ENCODE measurements around the gene CDYL2.
"Not testable (repeated sequence)": the region's sequence is repeated elsewhere in the genome, so short reads cannot be mapped to it uniquely, and the experiment has no call there.

CDYL2 gene

GRCh38 chr16:80804526-80805383, at the start of gene CDYL2:
Gene CDYL2 (minus strand): TSS chr16:80804598. CDS start chr16:80804173, 425 bp downstream.
- DNase-seq: peak; percentile 95

GRCh38 chr16:80852261-80852872, 48.0 kb upstream of the CDYL2 start:
- peak; percentile 22 for DNase-seq

GRCh38 chr16:80851831-80852230, 47.4 kb upstream of the CDYL2 start:
- no peak for DNase-seq

GRCh38 chr16:80850757-80851156, 46.4 kb upstream of the CDYL2 start:
- no peak for DNase-seq

- DNase-seq: no peak
Measured at GRCh38 chr16:80848862-80849261, 44.5 kb upstream of the CDYL2 start.

- no peak for DNase-seq
Measured at GRCh38 chr16:80846680-80847079, 42.3 kb upstream of the CDYL2 start.

- DNase-seq: no peak
Measured at GRCh38 chr16:80846275-80846674, 41.9 kb upstream of the CDYL2 start.

GRCh38 chr16:80844395-80844794, 40.0 kb upstream of the CDYL2 start:
- no peak for DNase-seq

GRCh38 chr16:80841231-80841630, 36.8 kb upstream of the CDYL2 start:
- DNase-seq: no peak

- no peak for DNase-seq
Measured at GRCh38 chr16:80837533-80838147, 33.2 kb upstream of the CDYL2 start.

- DNase-seq: no peak
Measured at GRCh38 chr16:80836846-80837245, 32.4 kb upstream of the CDYL2 start.

GRCh38 chr16:80836202-80836601, 31.8 kb upstream of the CDYL2 start:
- DNase-seq: no peak

GRCh38 chr16:80831039-80831438, 26.6 kb upstream of the CDYL2 start:
- no peak for DNase-seq

GRCh38 chr16:80828495-80828894, 24.1 kb upstream of the CDYL2 start:
- DNase-seq: no peak

- no peak for DNase-seq
Measured at GRCh38 chr16:80827007-80827406, 22.6 kb upstream of the CDYL2 start.

- DNase-seq: no peak
Measured at GRCh38 chr16:80825365-80825758, 21.0 kb upstream of the CDYL2 start.

GRCh38 chr16:80824623-80825364, 20.4 kb upstream of the CDYL2 start:
- DNase-seq: peak; percentile 27

- no peak for DNase-seq
Measured at GRCh38 chr16:80819988-80820387, 15.6 kb upstream of the CDYL2 start.

- no peak for DNase-seq
Measured at GRCh38 chr16:80816356-80816755, 12.0 kb upstream of the CDYL2 start.

- DNase-seq: not testable (repeated sequence)
Measured at GRCh38 chr16:80815278-80815677, 10.9 kb upstream of the CDYL2 start.

GRCh38 chr16:80812593-80812992, 8.2 kb upstream of the CDYL2 start:
- no peak for DNase-seq

GRCh38 chr16:80809366-80809765, 5.0 kb upstream of the CDYL2 start:
- no peak for DNase-seq

- DNase-seq: no peak
Measured at GRCh38 chr16:80807906-80808305, 3.5 kb upstream of the CDYL2 start.

Data from 8988T (cell line).